HEK293 (cell line): ENCODE measurements around the gene CIAO1.
A peak's percentile ranks its signal among the peaks of the same experiment; 100 is the strongest.

ENCODE experiments used
- CTCF ChIA-PET: fragments of 350-600 bp; formaldehyde crosslinking; extraction: SDS; loops from one replicate; lab custom pipeline; 2021; ENCODE audit warnings: antibody characterized with exemption; lab: Yijun Ruan, JAX
- POLR2A ChIA-PET: fragments of 300-600 bp; formaldehyde crosslinking; extraction: SDS; loops from one replicate; lab custom pipeline; 2020; ENCODE audit warnings: antibody characterized with exemption, inconsistent platforms; lab: Yijun Ruan, JAX
- H3K27ac ChIP-seq: fragments of 200-500 bp; sonication (Bioruptor generic); 2 replicates; pipeline ENCODE4 v1.5.1; 2014; ENCODE audit warnings: low read depth, low read length, control low read depth, inconsistent platforms; ENCODE audit errors: extremely low read depth
- H3K36me3 ChIP-seq, 2 experiments: fragments of 200-500 bp in 1 of 2; sonication (Bioruptor generic) in 1 of 2; 1 replicate in 1 of 2; 2 replicates in 1 of 2; pipeline ENCODE4 v1.5.1; 2014 to 2017; ENCODE audit warnings: inconsistent platforms in 2 of 2, low read length in 2 of 2; ENCODE audit not compliant: control insufficient read depth in 2 of 2, insufficient read depth in 1 of 2
- H3K4me1 ChIP-seq: fragments of 200-500 bp; sonication (Bioruptor generic); 2 replicates; pipeline ENCODE4 v1.5.1; 2014; ENCODE audit warnings: mild to moderate bottlenecking, low read length, inconsistent platforms; ENCODE audit not compliant: control insufficient read depth, insufficient read depth
- H3K4me3 ChIP-seq: 2 replicates; pipeline ENCODE4 v1.5.1; 2011; ENCODE audit warnings: low read depth, mild to moderate bottlenecking, control low read depth, low read length, moderate library complexity
- H3K9me3 ChIP-seq: fragments of 200-500 bp; sonication (Bioruptor generic); 2 replicates; pipeline ENCODE4 v1.5.1; 2014; ENCODE audit warnings: low read depth, low read length, inconsistent platforms; ENCODE audit not compliant: control insufficient read depth, insufficient read depth
- GLIS1 ChIP-seq: fragments of 450-650 bp; formaldehyde crosslinking; IDR thresholded peaks from 2 replicates; pipeline ENCODE4 v1.5.1; 2016; ENCODE audit warnings: missing biosample characterization, missing genetic modification characterization
- HOXD13 ChIP-seq: sonication (generic); formaldehyde crosslinking; IDR thresholded peaks from 2 replicates; pipeline ENCODE4 v1.8.0; 2022; ENCODE audit warnings: missing genetic modification reagents, borderline replicate concordance
- SP2 ChIP-seq: fragments of 450-650 bp; formaldehyde crosslinking; IDR thresholded peaks from 2 replicates; pipeline ENCODE4 v1.5.1; 2016; ENCODE audit warnings: missing biosample characterization, missing genetic modification characterization
- ZBTB21 ChIP-seq: fragments of 450-650 bp; formaldehyde crosslinking; IDR thresholded peaks from 2 replicates; pipeline ENCODE4 v1.5.1; 2017; ENCODE audit warnings: missing biosample characterization, missing genetic modification characterization
- ZEB2 ChIP-seq: fragments of 450-650 bp; formaldehyde crosslinking; IDR thresholded peaks from 2 replicates; pipeline ENCODE4 v1.5.1; 2016; ENCODE audit warnings: missing biosample characterization, missing genetic modification characterization
- ZFP3 ChIP-seq: fragments of 450-650 bp; formaldehyde crosslinking; IDR thresholded peaks from 2 replicates; pipeline ENCODE4 v1.5.1; 2016; ENCODE audit warnings: low read depth, missing biosample characterization, missing genetic modification characterization
- ZNF175 ChIP-seq: fragments of 450-650 bp; formaldehyde crosslinking; IDR thresholded peaks from 2 replicates; pipeline ENCODE4 v1.5.1; 2016; ENCODE audit warnings: missing biosample characterization, missing genetic modification characterization
- ZNF350 ChIP-seq: fragments of 450-650 bp; formaldehyde crosslinking; IDR thresholded peaks from 2 replicates; pipeline ENCODE4 v1.5.0; 2017; ENCODE audit warnings: missing biosample characterization, mild to moderate bottlenecking, missing genetic modification characterization
- ZNF354C ChIP-seq: fragments of 450-650 bp; formaldehyde crosslinking; IDR thresholded peaks from 2 replicates; pipeline ENCODE4 v1.5.1; 2016; ENCODE audit warnings: missing biosample characterization, missing genetic modification characterization, low read depth, borderline replicate concordance
- ZNF558 ChIP-seq: fragments of 450-650 bp; formaldehyde crosslinking; IDR thresholded peaks from 2 replicates; pipeline ENCODE4 v1.5.1; 2016; ENCODE audit warnings: missing biosample characterization, missing genetic modification characterization
- ZSCAN23 ChIP-seq: fragments of 450-650 bp; formaldehyde crosslinking; IDR thresholded peaks from 2 replicates; pipeline ENCODE4 v1.5.1; 2016; ENCODE audit warnings: missing biosample characterization, missing genetic modification characterization
- TF ChIP-seq, protein P1 (sequence below): fragments of 450-650 bp; formaldehyde crosslinking; IDR thresholded peaks from 2 replicates; pipeline ENCODE4 v1.5.1; 2016; ENCODE audit warnings: missing biosample characterization, missing genetic modification characterization
- TF ChIP-seq, protein P2 (sequence below): fragments of 450-650 bp; formaldehyde crosslinking; IDR thresholded peaks from 2 replicates; pipeline ENCODE4 v1.5.1; 2016; ENCODE audit warnings: missing biosample characterization, missing genetic modification characterization, borderline replicate concordance

CIAO1 gene

DNA sequence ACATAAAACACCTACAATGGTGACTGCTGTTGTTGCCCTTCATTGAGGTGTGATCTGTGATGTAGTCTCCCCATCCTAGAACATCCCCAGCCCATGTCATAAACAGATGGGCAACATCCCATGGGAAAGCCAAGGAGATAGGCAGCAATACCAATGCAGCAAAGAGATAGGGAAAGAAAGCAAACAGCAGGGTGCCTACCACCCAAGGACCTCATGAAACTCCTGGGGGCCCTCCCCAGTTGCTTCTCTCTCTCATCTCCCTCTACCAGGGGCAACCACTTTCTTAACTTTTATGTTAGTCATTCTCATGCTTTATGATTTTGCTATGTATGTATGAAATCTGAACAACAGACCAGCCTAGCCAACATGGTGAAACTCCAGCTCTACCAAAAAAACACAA lies 51.0 kb downstream of the CIAO1 start:
- no peaks in the 10 kb centered on the region for H3K4me1 ChIP-seq
- H3K27ac ChIP-seq = no peak overlapping the region
- ChIA-PET CTCF (interaction anchor here (0.6 to 0.7 kb wide), 3 partner anchors 12 to 189 kb away, joined by 3 to 6 read pairs (median 4); no protein-coding TSS in a partner anchor), POLR2A (no interaction called here)
- no peak for TF ChIP-seq ZNF175 (tag by site-specific recombination)
- no peak for TF ChIP-seq ZEB2 (tag by site-specific recombination)
- peak; percentile 92 for TF ChIP-seq GLIS1 (tag by site-specific recombination)
- no peak overlapping the region for H3K4me3 ChIP-seq
- H3K9me3 ChIP-seq = no peaks in the 10 kb centered on the region
- H3K36me3 ChIP-seq = no peaks in the 10 kb centered on the region

DNA sequence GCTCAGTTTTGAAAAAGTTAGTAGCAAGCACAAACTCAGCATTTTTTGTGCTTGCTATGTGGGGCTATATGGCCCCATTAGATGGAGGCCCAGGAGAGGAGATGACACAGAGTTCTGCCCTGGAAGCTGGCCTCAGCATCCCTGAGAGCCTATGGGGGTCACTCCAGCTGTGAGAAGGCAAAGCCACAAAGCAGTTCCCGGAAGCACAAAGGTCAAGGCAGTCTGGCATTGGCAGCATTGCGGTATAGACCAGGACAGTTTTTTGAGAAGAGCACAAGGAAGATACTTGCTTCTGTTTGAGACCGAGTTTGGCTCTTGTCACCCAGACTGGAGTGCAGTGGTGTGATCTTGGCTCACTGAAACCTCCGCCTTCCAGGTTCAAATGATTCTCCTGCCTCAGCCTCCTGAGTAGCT lies 51.6 kb downstream of the CIAO1 start:
- Histone ChIP-seq H3K27ac (no peak overlapping the region), H3K9me3 (no peaks in the 10 kb centered on the region), H3K36me3 (no peaks in the 10 kb centered on the region), H3K4me1 (no peaks in the 10 kb centered on the region), H3K4me3 (no peak overlapping the region)
- CTCF ChIA-PET = interaction anchor here (0.6 to 0.7 kb wide), 3 partner anchors 11 to 188 kb away, joined by 3 to 6 read pairs (median 4); no protein-coding TSS in a partner anchor
- POLR2A ChIA-PET = no interaction called here
- TF ChIP-seq, protein P1, sequence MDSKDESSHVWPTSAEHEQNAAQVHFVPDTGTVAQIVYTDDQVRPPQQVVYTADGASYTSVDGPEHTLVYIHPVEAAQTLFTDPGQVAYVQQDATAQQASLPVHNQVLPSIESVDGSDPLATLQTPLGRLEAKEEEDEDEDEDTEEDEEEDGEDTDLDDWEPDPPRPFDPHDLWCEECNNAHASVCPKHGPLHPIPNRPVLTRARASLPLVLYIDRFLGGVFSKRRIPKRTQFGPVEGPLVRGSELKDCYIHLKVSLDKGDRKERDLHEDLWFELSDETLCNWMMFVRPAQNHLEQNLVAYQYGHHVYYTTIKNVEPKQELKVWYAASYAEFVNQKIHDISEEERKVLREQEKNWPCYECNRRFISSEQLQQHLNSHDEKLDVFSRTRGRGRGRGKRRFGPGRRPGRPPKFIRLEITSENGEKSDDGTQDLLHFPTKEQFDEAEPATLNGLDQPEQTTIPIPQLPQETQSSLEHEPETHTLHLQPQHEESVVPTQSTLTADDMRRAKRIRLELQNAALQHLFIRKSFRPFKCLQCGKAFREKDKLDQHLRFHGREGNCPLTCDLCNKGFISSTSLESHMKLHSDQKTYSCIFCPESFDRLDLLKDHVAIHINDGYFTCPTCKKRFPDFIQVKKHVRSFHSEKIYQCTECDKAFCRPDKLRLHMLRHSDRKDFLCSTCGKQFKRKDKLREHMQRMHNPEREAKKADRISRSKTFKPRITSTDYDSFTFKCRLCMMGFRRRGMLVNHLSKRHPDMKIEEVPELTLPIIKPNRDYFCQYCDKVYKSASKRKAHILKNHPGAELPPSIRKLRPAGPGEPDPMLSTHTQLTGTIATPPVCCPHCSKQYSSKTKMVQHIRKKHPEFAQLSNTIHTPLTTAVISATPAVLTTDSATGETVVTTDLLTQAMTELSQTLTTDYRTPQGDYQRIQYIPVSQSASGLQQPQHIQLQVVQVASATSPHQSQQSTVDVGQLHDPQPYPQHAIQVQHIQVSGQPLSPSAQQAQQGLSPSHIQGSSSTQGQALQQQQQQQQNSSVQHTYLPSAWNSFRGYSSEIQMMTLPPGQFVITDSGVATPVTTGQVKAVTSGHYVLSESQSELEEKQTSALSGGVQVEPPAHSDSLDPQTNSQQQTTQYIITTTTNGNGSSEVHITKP (tag by site-specific recombination) = peak; percentile 62
- TF ChIP-seq ZSCAN23 (tag by site-specific recombination) = no peak

DNA sequence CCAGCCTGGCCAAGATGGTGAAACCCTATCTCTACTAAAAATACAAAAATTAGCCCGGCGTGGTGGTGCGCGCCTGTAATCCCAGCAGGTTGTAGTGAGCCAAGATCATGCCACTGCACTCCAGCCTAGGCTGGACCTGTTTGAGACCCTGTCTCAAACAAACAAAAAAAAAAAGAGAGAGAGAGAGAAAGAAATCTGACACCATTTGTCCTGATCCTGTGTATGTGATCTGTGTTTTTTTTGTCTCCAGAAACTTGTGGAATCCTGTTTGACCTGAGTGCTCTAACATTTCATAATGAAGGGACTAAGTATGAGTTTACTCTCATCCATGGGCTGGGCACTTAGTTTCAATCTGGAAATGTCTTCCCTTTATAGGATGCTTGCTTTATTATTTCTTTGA lies 52.7 kb downstream of the CIAO1 start:
- Histone ChIP-seq H3K4me1 (no peaks in the 10 kb centered on the region), H3K9me3 (no peaks in the 10 kb centered on the region), H3K27ac (no peak overlapping the region), H3K36me3 (no peaks in the 10 kb centered on the region), H3K4me3 (no peak overlapping the region)
- POLR2A ChIA-PET = no interaction called here
- TF ChIP-seq, protein P2, sequence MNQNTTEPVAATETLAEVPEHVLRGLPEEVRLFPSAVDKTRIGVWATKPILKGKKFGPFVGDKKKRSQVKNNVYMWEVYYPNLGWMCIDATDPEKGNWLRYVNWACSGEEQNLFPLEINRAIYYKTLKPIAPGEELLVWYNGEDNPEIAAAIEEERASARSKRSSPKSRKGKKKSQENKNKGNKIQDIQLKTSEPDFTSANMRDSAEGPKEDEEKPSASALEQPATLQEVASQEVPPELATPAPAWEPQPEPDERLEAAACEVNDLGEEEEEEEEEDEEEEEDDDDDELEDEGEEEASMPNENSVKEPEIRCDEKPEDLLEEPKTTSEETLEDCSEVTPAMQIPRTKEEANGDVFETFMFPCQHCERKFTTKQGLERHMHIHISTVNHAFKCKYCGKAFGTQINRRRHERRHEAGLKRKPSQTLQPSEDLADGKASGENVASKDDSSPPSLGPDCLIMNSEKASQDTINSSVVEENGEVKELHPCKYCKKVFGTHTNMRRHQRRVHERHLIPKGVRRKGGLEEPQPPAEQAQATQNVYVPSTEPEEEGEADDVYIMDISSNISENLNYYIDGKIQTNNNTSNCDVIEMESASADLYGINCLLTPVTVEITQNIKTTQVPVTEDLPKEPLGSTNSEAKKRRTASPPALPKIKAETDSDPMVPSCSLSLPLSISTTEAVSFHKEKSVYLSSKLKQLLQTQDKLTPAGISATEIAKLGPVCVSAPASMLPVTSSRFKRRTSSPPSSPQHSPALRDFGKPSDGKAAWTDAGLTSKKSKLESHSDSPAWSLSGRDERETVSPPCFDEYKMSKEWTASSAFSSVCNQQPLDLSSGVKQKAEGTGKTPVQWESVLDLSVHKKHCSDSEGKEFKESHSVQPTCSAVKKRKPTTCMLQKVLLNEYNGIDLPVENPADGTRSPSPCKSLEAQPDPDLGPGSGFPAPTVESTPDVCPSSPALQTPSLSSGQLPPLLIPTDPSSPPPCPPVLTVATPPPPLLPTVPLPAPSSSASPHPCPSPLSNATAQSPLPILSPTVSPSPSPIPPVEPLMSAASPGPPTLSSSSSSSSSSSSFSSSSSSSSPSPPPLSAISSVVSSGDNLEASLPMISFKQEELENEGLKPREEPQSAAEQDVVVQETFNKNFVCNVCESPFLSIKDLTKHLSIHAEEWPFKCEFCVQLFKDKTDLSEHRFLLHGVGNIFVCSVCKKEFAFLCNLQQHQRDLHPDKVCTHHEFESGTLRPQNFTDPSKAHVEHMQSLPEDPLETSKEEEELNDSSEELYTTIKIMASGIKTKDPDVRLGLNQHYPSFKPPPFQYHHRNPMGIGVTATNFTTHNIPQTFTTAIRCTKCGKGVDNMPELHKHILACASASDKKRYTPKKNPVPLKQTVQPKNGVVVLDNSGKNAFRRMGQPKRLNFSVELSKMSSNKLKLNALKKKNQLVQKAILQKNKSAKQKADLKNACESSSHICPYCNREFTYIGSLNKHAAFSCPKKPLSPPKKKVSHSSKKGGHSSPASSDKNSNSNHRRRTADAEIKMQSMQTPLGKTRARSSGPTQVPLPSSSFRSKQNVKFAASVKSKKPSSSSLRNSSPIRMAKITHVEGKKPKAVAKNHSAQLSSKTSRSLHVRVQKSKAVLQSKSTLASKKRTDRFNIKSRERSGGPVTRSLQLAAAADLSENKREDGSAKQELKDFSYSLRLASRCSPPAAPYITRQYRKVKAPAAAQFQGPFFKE (tag by site-specific recombination) = no peak
- TF ChIP-seq ZNF350 (tag by site-specific recombination) = no peak
- no peak for TF ChIP-seq ZFP3
- TF ChIP-seq ZBTB21 = no peak
- TF ChIP-seq HOXD13 = no peak
- TF ChIP-seq SP2 (tag by site-specific recombination) = no peak
- TF ChIP-seq ZEB2 (tag by site-specific recombination) = no peak
- TF ChIP-seq ZNF558 (tag by site-specific recombination) = no peak
- no peak for TF ChIP-seq ZNF354C
- CTCF ChIA-PET = no interaction called here
